HEK293T (cell line): ENCODE measurements around the gene LEFTY1.

ENCODE experiments used
- ARNT ChIP-seq: fragments of 450-650 bp; IDR thresholded peaks from 2 replicates; pipeline ENCODE4 v1.6.1; 2017; ENCODE audit warnings: mild to moderate bottlenecking
- BHLHE40 ChIP-seq: fragments of 450-650 bp; IDR thresholded peaks from 2 replicates; pipeline ENCODE4 v1.6.1; 2016; ENCODE audit warnings: mild to moderate bottlenecking, moderate library complexity, borderline replicate concordance
- CTBP1 ChIP-seq: fragments of 450-650 bp; IDR thresholded peaks from 2 replicates; pipeline ENCODE4 v1.6.1; 2016; ENCODE audit warnings: borderline replicate concordance
- ELF4 ChIP-seq: fragments of 450-650 bp; IDR thresholded peaks from 2 replicates; pipeline ENCODE4 v1.6.1; 2017; ENCODE audit warnings: antibody characterized with exemption
- FOXA1 ChIP-seq: fragments of 450-650 bp; IDR thresholded peaks from 2 replicates; pipeline ENCODE4 v1.6.1; 2016; ENCODE audit warnings: mild to moderate bottlenecking
- FOXM1 ChIP-seq: fragments of 450-650 bp; IDR thresholded peaks from 2 replicates; pipeline ENCODE4 v1.6.1; 2017; ENCODE audit warnings: mild to moderate bottlenecking, borderline replicate concordance
- HDGF ChIP-seq: fragments of 450-650 bp; IDR thresholded peaks from 2 replicates; pipeline ENCODE4 v1.6.1; 2017; ENCODE audit warnings: antibody characterized with exemption, borderline replicate concordance
- L3MBTL2 ChIP-seq: fragments of 450-650 bp; conservative IDR thresholded peaks from 2 replicates; pipeline ENCODE4 v1.6.1; 2016; ENCODE audit warnings: mild to moderate bottlenecking
- NFRKB ChIP-seq: fragments of 450-650 bp; IDR thresholded peaks from 2 replicates; pipeline ENCODE4 v1.6.1; 2016; ENCODE audit warnings: mild to moderate bottlenecking, moderate library complexity
- SP1 ChIP-seq: fragments of 450-650 bp; IDR thresholded peaks from 2 replicates; pipeline ENCODE4 v1.6.1; 2017
- SUZ12 ChIP-seq: fragments of 450-650 bp; IDR thresholded peaks from 2 replicates; pipeline ENCODE4 v1.6.1; 2016; ENCODE audit warnings: mild to moderate bottlenecking
- TARDBP ChIP-seq: fragments of 450-650 bp; IDR thresholded peaks from 2 replicates; pipeline ENCODE4 v1.6.1; 2016
- ZNF384 ChIP-seq: fragments of 450-650 bp; IDR thresholded peaks from 2 replicates; pipeline ENCODE4 v1.6.1; 2016
- TF ChIP-seq, protein P1 (sequence below): fragments of 450-650 bp; IDR thresholded peaks from 2 replicates; pipeline ENCODE4 v1.6.1; 2016

DNA sequence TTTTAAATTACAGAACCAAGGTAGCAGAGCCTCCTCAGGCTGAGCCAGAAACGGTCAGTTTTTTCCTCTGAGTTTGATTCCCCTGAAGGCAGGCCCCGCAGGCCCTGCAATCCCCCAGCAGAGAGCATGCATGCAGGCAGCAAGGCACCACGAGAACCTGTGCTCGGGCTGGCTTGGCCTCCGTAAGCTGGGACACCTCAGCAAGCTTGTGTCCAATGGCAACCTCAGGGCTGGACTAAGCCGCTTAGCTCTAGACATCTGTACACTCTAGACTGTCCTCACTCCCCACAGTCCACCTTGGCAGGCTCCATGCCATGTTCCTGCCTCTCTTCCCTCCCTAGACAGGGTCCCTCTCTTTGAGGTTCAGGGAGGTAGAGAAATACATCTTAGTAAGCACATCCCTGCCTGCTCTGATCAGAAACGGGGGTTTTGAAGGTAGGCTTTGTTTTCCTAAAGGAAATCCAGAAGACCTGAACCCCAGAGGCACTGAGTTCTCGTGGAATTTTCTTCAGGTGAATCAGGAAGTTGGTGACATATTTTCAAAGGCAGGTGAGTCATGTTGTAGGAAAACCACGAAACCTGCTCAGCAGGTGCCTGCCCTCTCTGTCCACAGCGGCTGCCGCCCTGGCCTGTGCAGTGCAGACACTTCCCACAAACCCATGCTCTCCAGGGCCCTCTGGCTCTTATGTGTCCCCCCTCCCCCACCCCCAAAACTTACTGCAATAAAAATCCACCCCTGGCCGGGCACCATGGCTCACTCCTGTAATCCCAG is 13.7 kb downstream of the LEFTY1 start:
- TF ChIP-seq ELF4 = no peak
- TF ChIP-seq CTBP1 = no peak
- no peak for TF ChIP-seq FOXM1
- TF ChIP-seq TARDBP = no peak
- TF ChIP-seq NFRKB = no peak
- TF ChIP-seq SP1 = no peak
- no peak for TF ChIP-seq HDGF
- no peak for TF ChIP-seq FOXA1
- TF ChIP-seq BHLHE40 = no peak
- TF ChIP-seq ZNF384 = no peak
- TF ChIP-seq L3MBTL2 = no peak
- TF ChIP-seq ARNT = no peak
- TF ChIP-seq SUZ12 = no peak
- TF ChIP-seq, protein P1, sequence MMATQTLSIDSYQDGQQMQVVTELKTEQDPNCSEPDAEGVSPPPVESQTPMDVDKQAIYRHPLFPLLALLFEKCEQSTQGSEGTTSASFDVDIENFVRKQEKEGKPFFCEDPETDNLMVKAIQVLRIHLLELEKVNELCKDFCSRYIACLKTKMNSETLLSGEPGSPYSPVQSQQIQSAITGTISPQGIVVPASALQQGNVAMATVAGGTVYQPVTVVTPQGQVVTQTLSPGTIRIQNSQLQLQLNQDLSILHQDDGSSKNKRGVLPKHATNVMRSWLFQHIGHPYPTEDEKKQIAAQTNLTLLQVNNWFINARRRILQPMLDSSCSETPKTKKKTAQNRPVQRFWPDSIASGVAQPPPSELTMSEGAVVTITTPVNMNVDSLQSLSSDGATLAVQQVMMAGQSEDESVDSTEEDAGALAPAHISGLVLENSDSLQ = no peak
